NCI-H1092 (cell line): ENCODE data around the gene LAMA1.

Experiments used
- DNase-seq: peaks from one replicate; lab custom pipeline; 2025; lab: John Stamatoyannopoulos, UW

LAMA1 gene

DNA sequence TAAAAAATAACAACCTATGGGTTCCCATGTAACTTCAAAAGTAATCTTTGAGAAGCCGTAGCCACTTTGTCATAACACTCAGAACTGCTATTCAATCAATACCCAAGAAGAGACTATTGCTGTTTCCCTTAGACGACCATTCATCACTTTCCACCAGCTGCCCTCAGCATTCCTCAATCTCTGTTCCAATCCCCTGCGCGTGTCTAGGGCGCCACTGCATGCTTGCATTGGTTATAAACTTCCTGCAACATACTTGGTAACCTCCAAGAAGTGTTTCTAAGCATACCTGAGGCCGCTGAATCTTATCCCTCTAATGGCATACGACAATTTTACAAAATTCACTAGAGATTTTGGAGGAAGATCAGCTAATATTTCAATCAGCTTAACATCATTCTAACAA is 134.2 kb downstream of the LAMA1 start:
- DNase-seq, result no peak

- no peak for DNase-seq
Observed at GRCh38 chr18:6982398-6982797, 135.2 kb downstream of the LAMA1 start.

- DNase-seq, result no peak
Observed at GRCh38 chr18:6980363-6980762, 137.2 kb downstream of the LAMA1 start.

DNA sequence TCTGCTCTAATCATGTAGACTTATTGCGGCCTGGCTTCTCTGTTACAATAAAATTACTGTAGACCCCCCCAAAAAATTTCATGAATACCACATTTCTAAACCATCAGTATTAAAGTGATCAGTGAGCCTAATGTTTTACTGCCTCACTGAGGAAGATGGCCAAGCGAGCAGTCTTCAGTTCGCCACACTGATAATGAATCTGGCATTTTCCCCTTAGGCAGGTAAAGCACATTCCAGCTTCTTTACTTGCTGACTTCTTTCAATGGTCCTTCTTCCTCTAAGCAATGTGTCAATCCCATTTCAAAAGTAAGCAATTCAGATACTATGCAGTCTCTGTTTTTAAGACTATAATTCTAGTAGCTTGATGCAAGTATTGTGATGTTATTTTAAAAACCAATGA is 137.6 kb downstream of the LAMA1 start:
- no peak for DNase-seq

- no peak for DNase-seq
Observed at GRCh38 chr18:6976935-6977334, 140.7 kb downstream of the LAMA1 start.

GRCh38 chr18:6975084-6975483 is 142.5 kb downstream of the LAMA1 start:
- DNase-seq, result no peak

- no peak for DNase-seq
Observed at GRCh38 chr18:6971823-6972478, 145.6 kb downstream of the LAMA1 start.

- no peak for DNase-seq
Observed at GRCh38 chr18:6963452-6964097, 154.0 kb downstream of the LAMA1 start.

DNA sequence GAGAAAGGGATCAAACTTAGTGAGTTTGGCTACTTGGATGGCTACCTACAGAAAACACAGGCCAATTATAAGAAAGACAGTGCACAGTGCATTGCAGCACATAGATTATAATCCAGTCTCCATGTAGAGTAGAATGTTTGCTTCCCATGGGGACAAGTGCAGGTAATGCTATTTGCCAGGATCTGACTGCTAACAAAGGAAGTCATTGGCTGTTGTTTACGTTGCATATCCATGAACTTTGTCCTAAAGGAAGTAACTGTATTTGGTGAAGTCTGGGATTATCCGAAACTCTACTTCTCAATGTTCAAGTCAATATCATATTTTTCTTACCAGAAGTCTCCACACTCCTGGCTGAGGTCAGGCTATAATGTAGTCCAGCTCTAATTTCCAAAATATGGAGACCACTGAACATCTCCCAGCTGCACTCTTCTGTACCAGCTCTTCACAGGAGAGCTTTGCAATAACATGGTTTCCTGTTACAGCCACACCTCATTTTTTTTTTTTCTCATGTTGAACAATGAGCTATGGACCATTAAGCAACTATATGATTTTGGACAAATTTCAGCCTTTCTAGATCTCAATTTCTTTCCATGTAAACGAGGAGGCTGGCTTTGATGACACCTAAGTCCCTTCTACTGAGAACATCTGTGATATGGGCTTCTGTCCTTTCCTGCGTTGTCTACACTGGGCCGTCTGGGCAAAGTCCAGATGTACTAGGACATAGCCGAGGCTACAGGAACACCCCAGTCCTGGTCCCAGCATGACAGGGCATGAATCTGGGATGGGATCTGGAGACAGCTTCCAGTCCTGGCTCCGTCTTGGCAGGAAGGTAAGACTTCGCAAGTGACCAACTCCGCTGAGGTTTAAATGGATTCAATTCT is 154.8 kb downstream of the LAMA1 start:
- DNase-seq, result no peak

DNA sequence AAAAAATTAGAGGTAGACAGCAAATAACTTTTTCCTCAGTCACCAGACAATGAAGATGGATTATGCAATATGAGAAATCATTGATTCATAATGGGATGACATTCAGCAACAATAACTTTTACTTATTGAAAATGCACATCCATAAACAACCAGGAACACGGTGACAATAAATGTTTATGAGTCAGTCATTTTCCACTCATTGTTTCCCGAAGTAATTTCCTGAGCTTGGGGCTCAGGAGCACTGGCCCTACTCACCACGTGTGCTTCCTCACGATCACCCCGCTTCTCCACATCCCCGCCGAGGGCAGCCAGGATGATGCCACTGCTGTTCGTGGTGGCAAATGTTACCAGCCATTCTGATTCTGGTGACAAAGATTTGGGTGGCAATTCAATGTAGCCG is 156.3 kb downstream of the LAMA1 start:
- no peak for DNase-seq

DNA sequence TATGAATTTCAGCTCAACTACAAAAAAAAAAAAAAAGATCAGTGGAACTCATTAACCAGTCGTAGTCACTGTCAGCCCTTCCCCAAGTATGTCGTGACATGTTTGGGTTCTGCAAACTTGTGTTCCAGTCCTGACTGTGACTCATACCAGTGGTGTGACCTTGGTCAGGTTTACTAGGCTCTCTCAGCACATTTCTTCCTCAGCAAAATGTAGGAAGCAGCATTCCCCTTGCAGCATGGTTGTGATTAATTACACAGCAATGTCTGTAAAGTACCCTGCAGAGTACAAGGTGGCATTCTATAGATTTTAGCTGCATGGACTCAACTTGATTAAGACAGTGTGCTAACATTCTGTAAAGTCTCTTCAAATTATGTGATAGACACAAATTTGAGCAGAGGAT is 156.9 kb downstream of the LAMA1 start:
- no peak for DNase-seq

GRCh38 chr18:6960124-6960523 is 157.5 kb downstream of the LAMA1 start:
- DNase-seq, result no peak

DNA sequence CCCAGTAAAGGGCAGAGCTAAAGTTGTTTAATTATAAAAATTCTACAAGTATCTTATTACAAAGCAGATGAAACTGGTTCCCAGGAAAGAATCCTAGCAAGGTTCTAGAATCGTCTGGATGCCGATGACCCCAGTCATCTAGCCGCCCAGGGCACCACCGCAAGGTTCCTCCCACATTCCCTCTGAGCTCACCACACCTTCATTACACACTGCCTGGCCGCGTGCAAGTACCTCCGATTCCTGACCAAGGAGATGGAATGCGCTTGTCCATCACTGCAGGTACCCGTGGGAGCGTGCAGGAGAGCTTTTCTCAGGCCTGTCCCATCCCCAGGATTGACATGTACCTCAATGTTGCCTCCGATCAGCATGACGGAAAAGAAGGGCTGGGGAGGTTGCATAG is 158.5 kb downstream of the LAMA1 start:
- DNase-seq, result no peak

GRCh38 chr18:6956999-6957398 is 160.6 kb downstream of the LAMA1 start:
- DNase-seq, result no peak

DNA sequence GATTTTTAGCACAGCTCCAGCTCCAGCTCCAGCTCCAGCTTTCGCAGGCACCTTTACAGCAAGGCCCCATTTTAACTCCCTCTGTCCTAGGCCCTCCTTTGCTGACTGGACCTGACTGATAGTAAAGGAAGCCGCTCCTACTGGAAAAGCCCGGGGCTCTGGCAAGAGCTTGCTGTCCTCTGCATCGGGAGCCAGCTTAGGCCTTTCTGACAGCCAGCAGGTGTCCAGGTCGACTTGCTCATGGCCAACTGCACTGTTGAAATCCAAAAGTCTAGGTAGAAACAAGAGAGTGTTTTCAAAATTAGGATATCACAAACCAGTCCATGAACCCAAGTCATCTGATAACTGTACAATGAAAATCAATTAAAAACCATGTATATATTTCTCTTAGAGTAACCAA is 161.1 kb downstream of the LAMA1 start:
- no peak for DNase-seq

- DNase-seq, result no peak
Observed at GRCh38 chr18:6955304-6955703, 162.3 kb downstream of the LAMA1 start.

GRCh38 chr18:6954501-6954900 is 163.1 kb downstream of the LAMA1 start:
- no peak for DNase-seq

DNA sequence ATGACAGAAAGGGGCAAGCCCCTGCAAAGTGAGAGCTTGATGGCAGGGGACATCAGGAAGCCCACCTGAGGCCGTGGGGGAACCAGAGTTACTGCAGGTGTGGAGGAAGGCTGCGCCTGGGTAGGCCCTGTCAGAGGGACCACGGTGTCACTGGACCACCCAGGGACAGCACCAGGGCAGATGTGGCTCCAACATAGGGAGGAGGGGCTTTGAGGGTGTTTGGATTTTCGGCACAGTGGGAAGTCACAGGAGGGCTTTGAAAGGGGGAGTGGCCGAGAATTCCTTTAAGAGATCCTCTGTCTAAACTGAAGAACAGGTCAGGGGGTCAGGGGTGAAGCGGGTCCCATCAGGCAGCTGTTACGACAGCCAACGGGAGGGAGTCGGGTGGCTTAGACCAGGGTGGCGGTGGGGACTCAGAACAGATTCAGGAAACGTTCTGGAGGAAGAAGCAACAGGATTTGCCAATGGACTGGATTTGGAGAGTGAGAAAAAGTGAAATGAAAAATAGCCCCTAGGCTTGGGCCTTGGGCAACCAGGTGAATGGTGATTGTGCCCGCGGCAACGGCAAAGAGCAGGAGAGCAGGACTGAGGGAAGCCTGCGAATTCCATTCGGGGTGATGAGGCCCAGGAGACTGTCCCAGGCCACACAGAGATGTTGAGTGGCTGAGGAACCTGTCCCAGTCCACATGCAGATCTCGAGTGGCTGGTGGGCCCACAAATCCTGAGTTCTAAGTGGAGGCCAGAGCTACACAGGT is 166.1 kb downstream of the LAMA1 start:
- no peak for DNase-seq

GRCh38 chr18:6950641-6951040 is 167.0 kb downstream of the LAMA1 start:
- no peak for DNase-seq

- DNase-seq, result no peak
Observed at GRCh38 chr18:6949800-6950586, 167.6 kb downstream of the LAMA1 start.

DNA sequence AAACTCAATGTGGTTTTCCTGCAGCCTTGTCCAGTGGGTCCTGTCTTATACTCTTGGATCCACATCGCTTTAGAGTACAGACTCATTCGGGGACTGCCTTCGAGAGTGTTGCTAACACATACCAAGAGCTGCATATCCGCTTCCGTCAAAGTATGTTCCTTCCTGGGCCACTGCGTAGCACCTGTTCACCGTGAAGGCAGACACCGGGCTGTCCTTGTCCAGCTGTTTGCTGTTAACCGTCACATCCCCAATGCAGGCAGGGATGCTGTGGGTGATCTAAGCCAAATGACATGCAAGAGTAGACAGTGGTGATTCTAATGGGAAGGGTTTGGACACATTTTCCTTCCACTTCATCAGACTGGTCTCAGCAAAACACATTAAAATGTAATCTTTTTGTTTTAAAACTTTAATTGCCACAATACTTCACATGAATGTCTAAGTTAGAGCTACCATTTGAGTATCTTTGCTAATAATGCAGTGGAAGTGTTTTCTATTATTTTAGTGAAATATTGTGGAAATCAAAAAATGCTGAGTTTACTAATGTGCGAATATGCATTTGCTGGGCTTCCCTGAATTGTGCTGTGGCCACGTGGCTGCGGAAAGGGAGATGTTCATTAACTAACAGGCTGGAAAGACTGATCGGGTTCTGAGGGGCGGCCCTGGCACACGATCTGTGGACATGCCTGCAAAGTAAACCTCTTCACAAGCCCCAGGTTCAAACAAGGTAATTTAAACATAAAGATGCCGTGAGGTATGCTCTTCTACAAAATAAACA is 169.1 kb downstream of the LAMA1 start:
- DNase-seq, result no peak
